ENCODE data around the gene GXYLT2.

The GXYLT2 gene

GRCh38 chr3:72991522-72991921 lies 103.7 kb downstream of the GXYLT2 start:
- no peaks in the 10 kb centered on the region for H3K27me3 ChIP-seq (ENCODE audit: low read depth, low read length)
- TF ChIP-seq CTCF (IDR thresholded peaks at IDR 0.05; ENCODE audit: low read depth, low read length) (no peak), EZH2phosphoT487 (IDR thresholded peaks at IDR 0.05; ENCODE audit: low read depth) (no peak)
- no peaks in the 10 kb centered on the region for H3K79me2 ChIP-seq (ENCODE audit: low read length)
- H3K9me3 ChIP-seq (ENCODE audit: insufficient read depth, low read length): no peaks in the 10 kb centered on the region
- H3K27ac ChIP-seq (ENCODE audit: low read length): no peak overlapping the region
- H3K36me3 ChIP-seq (replicated peaks; ENCODE audit: low read depth, low read length): no peaks in the 10 kb centered on the region
- H3K4me1 ChIP-seq (ENCODE audit: low read length): peaks cover 7% of the 10 kb centered on the region
- no peak overlapping the region for H3K4me3 ChIP-seq (ENCODE audit: low read length)
- H4K20me1 ChIP-seq (ENCODE audit: insufficient read depth, low read length): no peaks in the 10 kb centered on the region
- H3K4me2 ChIP-seq (ENCODE audit: low read length): no peak overlapping the region
- H3K9ac ChIP-seq (ENCODE audit: low read length): no peak overlapping the region
- H2AFZ ChIP-seq (ENCODE audit: low read depth, low read length): no peak overlapping the region

DNA sequence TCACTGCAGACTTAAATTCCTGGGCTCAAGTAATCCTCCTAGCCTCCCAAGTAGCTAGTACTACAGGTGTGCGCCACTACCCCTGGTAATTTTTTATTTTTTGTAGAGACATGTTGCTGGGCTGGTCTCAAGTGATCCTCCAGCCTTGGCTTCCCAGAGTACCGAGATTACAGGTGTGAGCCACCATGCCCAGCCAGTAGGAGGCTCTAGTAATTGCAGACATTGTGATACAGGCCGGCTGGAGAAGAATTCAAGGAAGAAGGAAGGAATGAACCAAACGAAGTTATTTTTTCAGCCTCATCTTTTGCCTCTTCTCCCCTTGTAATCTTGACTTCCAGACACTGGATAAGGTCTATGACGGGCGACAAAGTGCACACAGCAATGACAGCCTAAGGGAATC lies 105.5 kb downstream of the GXYLT2 start:
- no peak overlapping the region for H3K27ac ChIP-seq (ENCODE audit: low read length)
- H3K9me3 ChIP-seq (ENCODE audit: insufficient read depth, low read length): no peaks in the 10 kb centered on the region
- peaks cover 11% of the 10 kb centered on the region for H4K20me1 ChIP-seq (ENCODE audit: insufficient read depth, low read length)
- no peak overlapping the region for H3K9ac ChIP-seq (ENCODE audit: low read length)
- H3K36me3 ChIP-seq (replicated peaks; ENCODE audit: low read depth, low read length): peaks cover 2% of the 10 kb centered on the region
- H2AFZ ChIP-seq (ENCODE audit: low read depth, low read length): no peak overlapping the region
- no peak for TF ChIP-seq EZH2phosphoT487 (IDR thresholded peaks at IDR 0.05; ENCODE audit: low read depth)
- no peak for TF ChIP-seq CTCF (IDR thresholded peaks at IDR 0.05; ENCODE audit: low read depth, low read length)
- H3K4me2 ChIP-seq (ENCODE audit: low read length): no peak overlapping the region
- H3K4me1 ChIP-seq (ENCODE audit: low read length): peaks cover 10% of the 10 kb centered on the region
- no peak overlapping the region for H3K4me3 ChIP-seq (ENCODE audit: low read length)
- peaks cover 16% of the 10 kb centered on the region for H3K79me2 ChIP-seq (ENCODE audit: low read length)
- H3K27me3 ChIP-seq (ENCODE audit: low read depth, low read length): no peaks in the 10 kb centered on the region

- no peak overlapping the region for H2AFZ ChIP-seq (ENCODE audit: low read depth, low read length)
- H3K4me3 ChIP-seq (ENCODE audit: low read length): no peak overlapping the region
- no peak overlapping the region for H3K9ac ChIP-seq (ENCODE audit: low read length)
- H4K20me1 ChIP-seq (ENCODE audit: insufficient read depth, low read length): peaks cover 31% of the 10 kb centered on the region
- H3K9me3 ChIP-seq (ENCODE audit: insufficient read depth, low read length): no peaks in the 10 kb centered on the region
- no peak overlapping the region for H3K4me2 ChIP-seq (ENCODE audit: low read length)
- peaks cover 35% of the 10 kb centered on the region for H3K79me2 ChIP-seq (ENCODE audit: low read length)
- TF ChIP-seq EZH2phosphoT487 (IDR thresholded peaks at IDR 0.05; ENCODE audit: low read depth): no peak
- TF ChIP-seq CTCF (IDR thresholded peaks at IDR 0.05; ENCODE audit: low read depth, low read length): no peak
- peaks cover 24% of the 10 kb centered on the region for H3K4me1 ChIP-seq (ENCODE audit: low read length)
- H3K27me3 ChIP-seq (ENCODE audit: low read depth, low read length): no peaks in the 10 kb centered on the region
- peaks cover 20% of the 10 kb centered on the region for H3K36me3 ChIP-seq (replicated peaks; ENCODE audit: low read depth, low read length)
- H3K27ac ChIP-seq (ENCODE audit: low read length): no peak overlapping the region
Observed at GRCh38 chr3:72995337-72995736, 107.5 kb downstream of the GXYLT2 start.

- Histone ChIP-seq H3K36me3 (replicated peaks; ENCODE audit: low read depth, low read length) (peaks cover 27% of the 10 kb centered on the region), H3K9me3 (ENCODE audit: insufficient read depth, low read length) (no peaks in the 10 kb centered on the region), H4K20me1 (ENCODE audit: insufficient read depth, low read length) (peaks cover 38% of the 10 kb centered on the region), H3K27ac (ENCODE audit: low read length) (peak overlapping the region; percentile 70), H3K4me3 (ENCODE audit: low read length) (peak overlapping the region; percentile 79), H3K27me3 (ENCODE audit: low read depth, low read length) (no peaks in the 10 kb centered on the region), H3K79me2 (ENCODE audit: low read length) (peaks cover 43% of the 10 kb centered on the region), H3K4me1 (ENCODE audit: low read length) (peaks cover 24% of the 10 kb centered on the region), H2AFZ (ENCODE audit: low read depth, low read length) (peak overlapping the region; percentile 95; the same call in 1 of the 2 replicates), H3K9ac (ENCODE audit: low read length) (peak overlapping the region; percentile 70), H3K4me2 (ENCODE audit: low read length) (peak overlapping the region; percentile 98)
- TF ChIP-seq EZH2phosphoT487 (IDR thresholded peaks at IDR 0.05; ENCODE audit: low read depth): no peak
Observed at GRCh38 chr3:72996121-72996472, 108.3 kb downstream of the GXYLT2 start.

Data from OCI-LY3 (cell line).